HCT116 (cell line): Measurements from ENCODE around the gene NAPA.

Experiments
- CTCF ChIP-seq, 3 experiments: fragments of 200-600 bp in 1 of 3; sonication (generic) in 1 of 3; IDR thresholded peaks in 2 of 3; conservative IDR thresholded peaks in 1 of 3; 2 replicates each; pipeline ENCODE4 v1.5.1; 2012 to 2017; ENCODE audit warnings: low read depth in 2 of 3, low read length in 2 of 3, antibody characterized with exemption in 1 of 3, borderline replicate concordance in 1 of 3, control low read depth in 1 of 3, mild to moderate bottlenecking in 1 of 3, mixed read lengths in 1 of 3, mixed run types in 1 of 3, moderate library complexity in 1 of 3; ENCODE audit not compliant: insufficient read depth in 1 of 3
- SRF ChIP-seq: IDR thresholded peaks from 2 replicates; pipeline ENCODE4 v1.6.1; 2012; ENCODE audit warnings: low read depth

GRCh38 chr19:47492571-47493377 is 22.1 kb downstream of the NAPA start:
- TF ChIP-seq CTCF (IDR thresholded peaks at IDR 0.05 in 2 of 3, conservative IDR thresholded peaks at IDR 0.05 in 1 of 3; ENCODE audit: borderline replicate concordance in 1 of 3, insufficient read depth in 1 of 3, low read depth in 2 of 3, low read length in 2 of 3) (no peak), SRF (no peak)
